K562 (cell line): ENCODE data around the gene LGI4. TPM values are rescaled to one million over a fixed set of nuclear protein-coding genes. Genes with fewer than 3 reads are reported as not detected.

Experiments
- ATAC-seq: fragments of 200-7000 bp; cut with Tn5 transposase; 3 replicates; pipeline ENCODE4 v1.9.1; 2020; ENCODE audit warnings: moderate library complexity
- BruUV-seq: library from RNA; stranded (reverse); fragments of 400-500 nt; replicated peaks from 2 replicates; lab custom pipeline; 2021; lab: Mats Ljungman, UMichigan
- CTCF ChIA-PET: fragments of 300-600 bp; formaldehyde crosslinking; extraction: SDS; loops from one replicate; lab custom pipeline; 2021; ENCODE audit warnings: low intra/inter-chr PET ratio; lab: Yijun Ruan, JAX
- POLR2A ChIA-PET: fragments of 300-600, 350-650 bp; sonication (Branson Sonifier 250); formaldehyde crosslinking; extraction: SDS; loops from one replicate; lab custom pipeline; 2021; ENCODE audit warnings: antibody characterized with exemption, inconsistent platforms; lab: Yijun Ruan, JAX
- DNase-seq, 4 experiments: peaks; one replicate each; pipeline versions ENCODE4 v3.0.0 to v3.0.0-alpha.2; 2011 to 2018; ENCODE audit warnings: low spot score in 3 of 4, mixed read lengths in 3 of 4; ENCODE audit errors: extremely low read depth in 1 of 4
- FAIRE-seq: peaks from 2 replicates; lab custom pipeline; 2011; peaks lifted over from hg19 to GRCh38; lab: Jason Lieb, UNC
- H2AFZ ChIP-seq: 2 replicates; pipeline ENCODE4 v1.6.0; 2011; ENCODE audit warnings: low read depth, low read length, control low read depth, inconsistent platforms
- H3K27ac ChIP-seq: fragments of 200-600 bp; 3 replicates; pipeline ENCODE4 v1.8.0; 2011; ENCODE audit warnings: low read depth, mild to moderate bottlenecking, control low read depth, inconsistent platforms, low read length, moderate library complexity, mixed read lengths; ENCODE audit errors: extremely low read depth
- H3K27me3 ChIP-seq, 2 experiments: fragments of 300-600 bp in 1 of 2; 2 replicates in 1 of 2; 3 replicates in 1 of 2; pipeline versions ENCODE4 v1.6.0 to v1.8.0; 2011; ENCODE audit warnings: inconsistent platforms in 2 of 2, low read length in 2 of 2, mild to moderate bottlenecking in 1 of 2, mixed read lengths in 1 of 2, moderate library complexity in 1 of 2; ENCODE audit not compliant: control insufficient read depth in 2 of 2, insufficient read depth in 2 of 2
- H3K36me3 ChIP-seq: fragments of 300-600 bp; 3 replicates; pipeline ENCODE4 v1.8.0; 2011; ENCODE audit warnings: mild to moderate bottlenecking, low read length, inconsistent platforms; ENCODE audit not compliant: control insufficient read depth, insufficient read depth
- H3K4me1 ChIP-seq, 2 experiments: fragments of 200-600 bp in 1 of 2; replicated peaks in 1 of 2; 2 replicates in 1 of 2; 3 replicates in 1 of 2; pipeline versions ENCODE4 v1.5.1 to v1.8.0; 2011; ENCODE audit warnings: inconsistent platforms in 2 of 2, low read length in 2 of 2, mild to moderate bottlenecking in 1 of 2, mixed read lengths in 1 of 2, moderate library complexity in 1 of 2; ENCODE audit not compliant: control insufficient read depth in 2 of 2, insufficient read depth in 2 of 2
- H3K4me2 ChIP-seq: 2 replicates; pipeline ENCODE4 v1.6.1; 2011; ENCODE audit warnings: low read length, control low read depth, inconsistent platforms, mixed read lengths; ENCODE audit not compliant: insufficient read depth
- H3K4me3 ChIP-seq: fragments of 200-600 bp; sonication (generic), shearing (Covaris generic); 2 replicates; pipeline ENCODE4 v1.5.1; 2016; ENCODE audit warnings: control low read depth, inconsistent platforms
- H3K79me2 ChIP-seq: fragments of 200-600 bp; 3 replicates; pipeline ENCODE4 v1.8.0; 2011; ENCODE audit warnings: low read length, inconsistent platforms; ENCODE audit not compliant: control insufficient read depth, insufficient read depth
- H3K9ac ChIP-seq, 2 experiments: 2 replicates each; pipeline versions ENCODE4 v1.6.0 to v1.6.1; 2011; ENCODE audit warnings: low read depth in 2 of 2, low read length in 2 of 2, control low read depth in 1 of 2, inconsistent platforms in 1 of 2, mild to moderate bottlenecking in 1 of 2, mixed read lengths in 1 of 2; ENCODE audit not compliant: insufficient read depth in 1 of 2
- H3K9me1 ChIP-seq: one replicate; pipeline ENCODE4 v1.6.0; 2011; ENCODE audit warnings: inconsistent platforms, mild to moderate bottlenecking, low read length, moderate library complexity; ENCODE audit not compliant: control insufficient read depth, insufficient read depth
- H3K9me3 ChIP-seq: replicated peaks from 2 replicates; pipeline ENCODE4 v1.5.1; 2011; ENCODE audit warnings: low read depth, low read length, inconsistent platforms; ENCODE audit not compliant: control insufficient read depth, insufficient read depth
- H4K20me1 ChIP-seq: replicated peaks from 2 replicates; pipeline ENCODE4 v1.6.1; 2011; ENCODE audit warnings: low read length, inconsistent platforms, mixed read lengths; ENCODE audit not compliant: control insufficient read depth, insufficient read depth
- ATF1 ChIP-seq, 2 experiments: fragments of 450-650 bp in 1 of 2; IDR thresholded peaks; 2 replicates each; pipeline ENCODE4 v1.6.1; 2016; ENCODE audit warnings: missing compliant biosample characterization in 1 of 2, missing genetic modification characterization in 1 of 2
- CREM ChIP-seq: IDR thresholded peaks from 2 replicates; pipeline ENCODE4 v1.6.1; 2014; ENCODE audit warnings: antibody characterized with exemption, low read depth
- GATAD2A ChIP-seq: fragments of 450-650 bp; IDR thresholded peaks from 2 replicates; pipeline ENCODE4 v1.6.1; 2017
- HDAC2 ChIP-seq: fragments of 450-650 bp; IDR thresholded peaks from 2 replicates; pipeline ENCODE4 v1.6.1; 2016; ENCODE audit warnings: mild to moderate bottlenecking
- KAT2B ChIP-seq: IDR thresholded peaks from one replicate; pipeline ENCODE4 v1.6.1; 2012; ENCODE audit warnings: low read depth, mild to moderate bottlenecking, control low read depth, inconsistent platforms, low read length, moderate library complexity
- KLF10 ChIP-seq: fragments of 250-450 bp; sonication (Bioruptor Pico); IDR thresholded peaks from 2 replicates; pipeline ENCODE4 v1.6.1; 2021; ENCODE audit warnings: matching md5 sums
- L3MBTL2 ChIP-seq: fragments of 450-650 bp; IDR thresholded peaks from 2 replicates; pipeline ENCODE4 v1.6.1; 2016; ENCODE audit warnings: mild to moderate bottlenecking, moderate library complexity
- MAFG ChIP-seq: fragments of 450-650 bp; conservative IDR thresholded peaks from 2 replicates; pipeline ENCODE4 v1.6.1; 2016; ENCODE audit warnings: missing genetic modification characterization, missing compliant biosample characterization
- NR1H2 ChIP-seq: sonication (generic); formaldehyde crosslinking; IDR thresholded peaks from 2 replicates; pipeline ENCODE4 v1.4.0; 2020; ENCODE audit warnings: mild to moderate bottlenecking, missing genetic modification reagents
- PRMT5 ChIP-seq: sonication (generic); formaldehyde crosslinking; IDR thresholded peaks from 2 replicates; pipeline ENCODE4 v1.5.0; 2020; ENCODE audit warnings: missing genetic modification reagents
- SAFB2 ChIP-seq: fragments of 200-400 bp; formaldehyde crosslinking; IDR thresholded peaks from 2 replicates; pipeline ENCODE4 v1.6.1; 2018; ENCODE audit warnings: borderline replicate concordance, low read length, low read depth, moderate library complexity; ENCODE audit not compliant: severe bottlenecking
- SP2 ChIP-seq: IDR thresholded peaks from 2 replicates; pipeline ENCODE4 v1.6.1; 2011; ENCODE audit warnings: mild to moderate bottlenecking, low read depth, low read length, moderate library complexity; ENCODE audit not compliant: poor library complexity, severe bottlenecking; ENCODE audit errors: extremely low read depth
- STAT5B ChIP-seq: fragments of 250-450 bp; sonication (Bioruptor Pico); IDR thresholded peaks from 2 replicates; pipeline ENCODE4 v1.8.0; 2021; ENCODE audit warnings: mild to moderate bottlenecking, inconsistent platforms
- ZFP30 ChIP-seq: fragments of 250-450 bp; sonication (Bioruptor Pico); IDR thresholded peaks from 2 replicates; pipeline ENCODE4 v1.8.0; 2022; ENCODE audit warnings: moderate library complexity, mild to moderate bottlenecking, inconsistent platforms, borderline replicate concordance
- ZNF785 ChIP-seq: fragments of 250-450 bp; sonication (Bioruptor Pico); IDR thresholded peaks from 2 replicates; pipeline ENCODE4 v1.4.0; 2020; ENCODE audit warnings: mild to moderate bottlenecking
- WGBS: fragments of 100-300 bp; shearing (Covaris generic); methylation state at CpG from one replicate; pipeline ENCODE4 v1.1.6; 2016; ENCODE audit warnings: low coverage, mixed read lengths; ENCODE audit not compliant: insufficient coverage; ENCODE audit errors: missing lambda C conversion rate; 5-methylcytosine and 5-hydroxymethylcytosine counted together
- in situ Hi-C: fragments of 300-500 bp; cut with MboI; formaldehyde crosslinking; loops from 4 replicates; pipeline ENCODE4 v1.15.0; 2018; ENCODE audit warnings: inconsistent platforms, mixed read lengths
- intact Hi-C: fragments of 100-400 bp; cut with micrococcal nuclease; formaldehyde crosslinking; loops from 2 replicates; pipeline ENCODE4 v1.14.2; 2022
- polyA plus RNA-seq, 8 experiments: library from polyadenylated mRNA; depleted of rRNA in 4 of 8; stranded (reverse) in 5 of 8; unstranded in 3 of 8; fragments of >200 nt; fragmentation: Nextera tagmentation in 2 of 8; fragmentation: Illumina TruSeq in 1 of 8; extraction: Ambion mirVana in 2 of 8; extraction: Trizol in 1 of 8; gene quantifications; 2 replicates each; pipeline versions ENCODE4 v1.2.1 to v1.2.3, GENCODE V29; 2011 to 2014; ENCODE audit warnings: inconsistent platforms in 1 of 8, missing spikeins in 1 of 8
- total RNA-seq, 7 experiments: library from RNA; depleted of rRNA in 6 of 7; stranded (reverse); fragments of >200 nt in 6 of 7; fragmentation: Illumina TruSeq in 2 of 7; extraction: Trizol in 2 of 7; gene quantifications; 2 replicates each; pipeline versions ENCODE4 v1.2.1 to v1.2.3, GENCODE V29; 2011 to 2021; ENCODE audit warnings: low replicate concordance in 1 of 7
- TF ChIP-seq, protein P1 (sequence below): fragments of 450-650 bp; IDR thresholded peaks from 2 replicates; pipeline ENCODE4 v1.6.1; 2018; ENCODE audit not compliant: partially characterized antibody
- TF ChIP-seq, protein P2 (sequence below): fragments of 250-450 bp; sonication (Bioruptor Pico); IDR thresholded peaks from 2 replicates; pipeline ENCODE4 v1.8.0; 2022; ENCODE audit warnings: inconsistent platforms

LGI4 gene
- total and polyA plus RNA-seq, 9 of the 15 experiments (the other 6 are each of a cell fraction or from before 2014, with no cell fraction given), result 0.14 to 0.30 (median 0.24) TPM; not detected in 4

DNA sequence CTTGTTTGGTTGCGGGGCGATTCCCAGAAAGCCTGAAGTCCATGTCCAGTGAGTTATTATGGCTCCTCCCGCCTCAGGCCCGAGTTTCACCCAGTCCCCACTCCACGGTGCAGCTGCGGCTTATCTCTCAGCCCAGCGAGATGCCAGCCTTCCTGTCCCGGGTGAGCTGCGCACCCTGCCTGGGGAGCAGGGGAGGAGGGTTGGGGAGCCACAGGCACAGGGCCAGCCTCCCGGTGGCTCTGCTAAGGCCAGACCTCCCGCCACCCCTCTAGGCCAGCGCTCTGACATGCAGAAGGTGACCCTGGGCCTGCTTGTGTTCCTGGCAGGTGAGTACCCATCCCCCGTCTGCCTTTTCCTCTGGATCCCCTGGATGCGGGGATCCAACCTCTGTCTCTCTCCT, 15.8 kb downstream of the LGI4 start:
- ChIA-PET POLR2A (interaction anchor here (0.7 to 0.9 kb wide), 3 partner anchors 10 to 51 kb away, joined by 3 read pairs; no protein-coding TSS in a partner anchor), CTCF (no interaction called here)
- H3K79me2 ChIP-seq, result no peaks in the 10 kb centered on the region
- H3K4me3 ChIP-seq, result no peak overlapping the region
- in situ Hi-C loops, result no loop called here
- BruUV-seq, result no TSS peak
- H4K20me1 ChIP-seq, result no peaks in the 10 kb centered on the region
- no peak overlapping the region for H2AFZ ChIP-seq
- WGBS, result 55% methylated on average over 13 of the region's 14 CpGs
- TF ChIP-seq L3MBTL2, result no peak
- no peak for TF ChIP-seq KAT2B
- TF ChIP-seq PRMT5, result no peak
- no peak for TF ChIP-seq MAFG (tag)
- no peak for TF ChIP-seq KLF10 (CRISPR knock-in tag)
- no peak for TF ChIP-seq STAT5B
- TF ChIP-seq ATF1 (CRISPR knock-in tag; IDR thresholded peaks at IDR 0.05), result no peak
- no peak for TF ChIP-seq ATF1 (tag; IDR thresholded peaks at IDR 0.05)
- no peak for TF ChIP-seq CREM
- TF ChIP-seq SAFB2, result no peak
- no peak for TF ChIP-seq GATAD2A
- no peak for TF ChIP-seq SP2
- TF ChIP-seq HDAC2, result no peak
- no peak for TF ChIP-seq ZFP30
- no peak for TF ChIP-seq ZNF785 (CRISPR knock-in tag)
- TF ChIP-seq, protein P1, sequence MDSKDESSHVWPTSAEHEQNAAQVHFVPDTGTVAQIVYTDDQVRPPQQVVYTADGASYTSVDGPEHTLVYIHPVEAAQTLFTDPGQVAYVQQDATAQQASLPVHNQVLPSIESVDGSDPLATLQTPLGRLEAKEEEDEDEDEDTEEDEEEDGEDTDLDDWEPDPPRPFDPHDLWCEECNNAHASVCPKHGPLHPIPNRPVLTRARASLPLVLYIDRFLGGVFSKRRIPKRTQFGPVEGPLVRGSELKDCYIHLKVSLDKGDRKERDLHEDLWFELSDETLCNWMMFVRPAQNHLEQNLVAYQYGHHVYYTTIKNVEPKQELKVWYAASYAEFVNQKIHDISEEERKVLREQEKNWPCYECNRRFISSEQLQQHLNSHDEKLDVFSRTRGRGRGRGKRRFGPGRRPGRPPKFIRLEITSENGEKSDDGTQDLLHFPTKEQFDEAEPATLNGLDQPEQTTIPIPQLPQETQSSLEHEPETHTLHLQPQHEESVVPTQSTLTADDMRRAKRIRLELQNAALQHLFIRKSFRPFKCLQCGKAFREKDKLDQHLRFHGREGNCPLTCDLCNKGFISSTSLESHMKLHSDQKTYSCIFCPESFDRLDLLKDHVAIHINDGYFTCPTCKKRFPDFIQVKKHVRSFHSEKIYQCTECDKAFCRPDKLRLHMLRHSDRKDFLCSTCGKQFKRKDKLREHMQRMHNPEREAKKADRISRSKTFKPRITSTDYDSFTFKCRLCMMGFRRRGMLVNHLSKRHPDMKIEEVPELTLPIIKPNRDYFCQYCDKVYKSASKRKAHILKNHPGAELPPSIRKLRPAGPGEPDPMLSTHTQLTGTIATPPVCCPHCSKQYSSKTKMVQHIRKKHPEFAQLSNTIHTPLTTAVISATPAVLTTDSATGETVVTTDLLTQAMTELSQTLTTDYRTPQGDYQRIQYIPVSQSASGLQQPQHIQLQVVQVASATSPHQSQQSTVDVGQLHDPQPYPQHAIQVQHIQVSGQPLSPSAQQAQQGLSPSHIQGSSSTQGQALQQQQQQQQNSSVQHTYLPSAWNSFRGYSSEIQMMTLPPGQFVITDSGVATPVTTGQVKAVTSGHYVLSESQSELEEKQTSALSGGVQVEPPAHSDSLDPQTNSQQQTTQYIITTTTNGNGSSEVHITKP, result no peak
- no peak for TF ChIP-seq NR1H2
- TF ChIP-seq, protein P2, sequence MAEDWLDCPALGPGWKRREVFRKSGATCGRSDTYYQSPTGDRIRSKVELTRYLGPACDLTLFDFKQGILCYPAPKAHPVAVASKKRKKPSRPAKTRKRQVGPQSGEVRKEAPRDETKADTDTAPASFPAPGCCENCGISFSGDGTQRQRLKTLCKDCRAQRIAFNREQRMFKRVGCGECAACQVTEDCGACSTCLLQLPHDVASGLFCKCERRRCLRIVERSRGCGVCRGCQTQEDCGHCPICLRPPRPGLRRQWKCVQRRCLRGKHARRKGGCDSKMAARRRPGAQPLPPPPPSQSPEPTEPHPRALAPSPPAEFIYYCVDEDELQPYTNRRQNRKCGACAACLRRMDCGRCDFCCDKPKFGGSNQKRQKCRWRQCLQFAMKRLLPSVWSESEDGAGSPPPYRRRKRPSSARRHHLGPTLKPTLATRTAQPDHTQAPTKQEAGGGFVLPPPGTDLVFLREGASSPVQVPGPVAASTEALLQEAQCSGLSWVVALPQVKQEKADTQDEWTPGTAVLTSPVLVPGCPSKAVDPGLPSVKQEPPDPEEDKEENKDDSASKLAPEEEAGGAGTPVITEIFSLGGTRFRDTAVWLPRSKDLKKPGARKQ (CRISPR knock-in tag), result no peak
- H3K9me3 ChIP-seq, result no peaks in the 10 kb centered on the region
- H3K27ac ChIP-seq, result no peak overlapping the region
- peaks cover 0 to 21% of the 10 kb centered on the region in 2 experiments; a peak in 4 of 5 replicates for H3K27me3 ChIP-seq
- no peaks in the 10 kb centered on the region for H3K36me3 ChIP-seq
- no peak for DNase-seq
- peaks cover 12 to 45% of the 10 kb centered on the region in 2 experiments; a peak in 4 of 5 replicates for H3K4me1 ChIP-seq
- intact Hi-C loops, result no loop called here
- FAIRE-seq, result no peak
- H3K9ac ChIP-seq, result peak overlapping the region in 1 of 2 experiments; percentile 50; a peak in 2 of 4 replicates
- H3K4me2 ChIP-seq, result no peak overlapping the region
- no peak for ATAC-seq
- no peaks in the 10 kb centered on the region for H3K9me1 ChIP-seq
